ENCODE data around the gene PSMB2. TPM values are rescaled to one million over a fixed set of nuclear protein-coding genes. Genes with fewer than 3 reads are reported as not detected.

Gene PSMB2
- total and polyA plus RNA-seq, 7 donors, result 29.3 to 66.5 (median 32.1) TPM

DNA sequence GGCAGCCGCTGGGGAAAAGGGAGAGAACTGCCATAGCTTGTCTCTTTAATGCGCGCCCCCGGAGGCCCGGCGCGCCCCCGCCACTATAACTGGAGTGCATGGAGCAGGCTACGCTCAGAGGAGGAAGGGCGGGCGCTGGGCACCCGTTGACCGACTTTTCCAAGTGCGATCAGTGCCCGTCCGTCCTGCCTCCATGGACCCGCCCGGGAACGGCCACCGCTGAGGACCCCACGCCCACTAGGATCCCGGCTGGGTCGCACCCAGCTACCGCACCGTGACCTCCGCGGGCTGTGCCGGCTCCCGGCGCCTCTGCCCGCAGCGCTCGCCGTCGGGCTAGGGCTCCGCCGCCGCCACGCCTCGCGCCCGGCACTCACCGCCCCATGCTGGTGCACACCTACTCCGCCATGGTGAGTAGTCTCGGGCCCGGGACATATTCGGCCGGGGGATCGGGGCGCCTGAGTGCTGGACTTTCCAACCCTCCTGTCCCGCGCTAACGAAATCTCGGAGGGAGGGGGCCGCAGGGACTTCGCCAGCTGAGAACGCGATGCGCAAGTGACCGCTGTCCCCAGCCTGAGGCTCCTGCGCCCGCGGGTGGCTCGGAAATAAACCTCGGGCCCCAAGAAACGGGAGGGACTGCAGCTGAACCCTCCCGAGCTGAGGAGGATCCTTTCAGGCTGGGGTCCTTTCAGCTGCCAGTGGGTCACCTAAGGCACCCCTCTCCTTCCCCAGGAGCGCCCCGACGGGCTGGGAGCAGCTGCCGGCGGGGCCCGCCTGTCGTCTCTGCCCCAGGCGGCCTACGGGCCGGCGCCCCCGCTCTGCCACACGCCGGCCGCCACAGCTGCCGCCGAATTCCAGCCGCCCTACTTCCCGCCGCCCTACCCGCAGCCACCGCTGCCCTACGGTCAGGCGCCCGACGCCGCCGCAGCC, 67.9 kb downstream of the PSMB2 start, which contains the start of gene TFAP2E:
Gene TFAP2E (plus strand): TSS at position 117 of the 927 bp plus-strand sequence. CDS start 264 bp downstream, at position 381.
- no peaks in the 10 kb centered on the region for H3K9me3 ChIP-seq
- 8 to 25% methylated on average over 95 of the region's 95 CpGs for WGBS, 2 donors
- no peaks in the 10 kb centered on the region for H3K36me3 ChIP-seq
- peak in 1 of 4 donors; percentile 47 for TF ChIP-seq POLR2AphosphoS5 (IDR thresholded peaks at IDR 0.05)
- TF ChIP-seq, protein P1, sequence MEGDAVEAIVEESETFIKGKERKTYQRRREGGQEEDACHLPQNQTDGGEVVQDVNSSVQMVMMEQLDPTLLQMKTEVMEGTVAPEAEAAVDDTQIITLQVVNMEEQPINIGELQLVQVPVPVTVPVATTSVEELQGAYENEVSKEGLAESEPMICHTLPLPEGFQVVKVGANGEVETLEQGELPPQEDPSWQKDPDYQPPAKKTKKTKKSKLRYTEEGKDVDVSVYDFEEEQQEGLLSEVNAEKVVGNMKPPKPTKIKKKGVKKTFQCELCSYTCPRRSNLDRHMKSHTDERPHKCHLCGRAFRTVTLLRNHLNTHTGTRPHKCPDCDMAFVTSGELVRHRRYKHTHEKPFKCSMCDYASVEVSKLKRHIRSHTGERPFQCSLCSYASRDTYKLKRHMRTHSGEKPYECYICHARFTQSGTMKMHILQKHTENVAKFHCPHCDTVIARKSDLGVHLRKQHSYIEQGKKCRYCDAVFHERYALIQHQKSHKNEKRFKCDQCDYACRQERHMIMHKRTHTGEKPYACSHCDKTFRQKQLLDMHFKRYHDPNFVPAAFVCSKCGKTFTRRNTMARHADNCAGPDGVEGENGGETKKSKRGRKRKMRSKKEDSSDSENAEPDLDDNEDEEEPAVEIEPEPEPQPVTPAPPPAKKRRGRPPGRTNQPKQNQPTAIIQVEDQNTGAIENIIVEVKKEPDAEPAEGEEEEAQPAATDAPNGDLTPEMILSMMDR (IDR thresholded peaks at IDR 0.05), result no peak
- H3K4me3 ChIP-seq, result peak within 1 kb of the TSS; percentile 14 to 45 (median 32)
- peaks cover 37 to 90% (median 73%) of the 10 kb centered on the region in 3 donors for H3K27me3 ChIP-seq
- no peak for DNase-seq
- no peak within 1 kb of the TSS for H3K27ac ChIP-seq
- H3K4me1 ChIP-seq, result peaks cover 0 to 35% (median 32%) of the 10 kb centered on the region in 4 donors
- intact Hi-C loops (cut with DNase I), result no loop called here

DNA sequence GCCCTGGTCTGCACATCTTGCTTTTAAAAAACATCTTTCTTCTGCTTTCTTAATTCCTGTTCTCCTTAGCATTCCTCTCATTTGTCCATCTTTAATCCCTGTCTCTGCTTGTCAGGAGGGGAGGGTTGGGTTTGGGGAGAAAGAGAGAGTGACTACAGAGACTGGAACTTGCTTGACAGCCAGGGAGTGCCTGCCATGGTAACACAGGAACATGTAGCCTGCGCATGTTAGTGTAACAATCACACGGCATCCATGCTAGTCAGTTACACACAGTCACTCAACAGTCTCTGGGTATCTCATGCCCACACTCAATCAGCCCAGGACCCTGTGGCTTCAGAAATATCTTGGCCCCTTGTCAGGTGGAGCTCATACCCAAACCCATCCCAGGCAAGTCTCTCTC, 69.0 kb downstream of the PSMB2 start:
- Histone ChIP-seq H3K27me3 (peaks cover 35 to 78% (median 67%) of the 10 kb centered on the region in 3 donors), H3K36me3 (no peaks in the 10 kb centered on the region), H3K4me1 (peaks cover 0 to 24% (median 21%) of the 10 kb centered on the region in 4 donors), H3K4me3 (no peak overlapping the region), H3K9me3 (no peaks in the 10 kb centered on the region), H3K27ac (no peak overlapping the region)
- intact Hi-C loops (cut with DNase I), result no loop called here
- 61 to 85% methylated on average over 2 of the region's 2 CpGs for WGBS, 2 donors
- no peak for DNase-seq
- TF ChIP-seq, protein P1 (IDR thresholded peaks at IDR 0.05), result no peak
- TF ChIP-seq POLR2AphosphoS5 (IDR thresholded peaks at IDR 0.05) (no peak), EP300 (IDR thresholded peaks at IDR 0.05) (no peak), POLR2A (IDR thresholded peaks at IDR 0.05) (no peak)

DNA sequence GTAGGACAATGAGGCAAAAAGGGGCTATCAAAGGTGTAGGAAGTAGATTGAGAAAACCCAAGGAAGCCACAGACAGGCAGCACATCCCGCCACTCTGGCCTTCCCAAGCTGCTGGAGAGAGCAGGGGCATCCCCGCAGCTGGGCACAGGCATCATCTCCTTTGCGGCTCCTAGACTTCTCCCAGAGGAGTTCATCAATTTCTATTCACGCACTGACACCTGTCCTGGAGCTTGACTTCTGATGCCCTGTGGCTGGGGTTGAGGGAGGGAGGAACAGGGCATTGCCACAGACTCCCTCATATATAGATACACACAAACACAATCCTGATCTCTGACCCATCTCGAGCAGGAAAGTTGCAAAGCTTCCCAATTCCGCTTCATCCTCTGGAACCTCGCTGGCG, 70.1 kb downstream of the PSMB2 start:
- Histone ChIP-seq H3K9me3 (no peaks in the 10 kb centered on the region), H3K4me3 (no peak overlapping the region), H3K4me1 (peaks cover 0 to 13% (median 12%) of the 10 kb centered on the region in 4 donors), H3K27ac (no peak overlapping the region), H3K36me3 (no peaks in the 10 kb centered on the region), H3K27me3 (peaks cover 28 to 68% (median 56%) of the 10 kb centered on the region in 3 donors)
- DNase-seq, result no peak
- intact Hi-C loops (cut with DNase I), result no loop called here
- TF ChIP-seq POLR2A (IDR thresholded peaks at IDR 0.05) (no peak), EP300 (IDR thresholded peaks at IDR 0.05) (no peak), POLR2AphosphoS5 (IDR thresholded peaks at IDR 0.05) (no peak)
- TF ChIP-seq, protein P1 (IDR thresholded peaks at IDR 0.05), result no peak
- 90 to 92% methylated on average over 8 of the region's 8 CpGs for WGBS, 2 donors

DNA sequence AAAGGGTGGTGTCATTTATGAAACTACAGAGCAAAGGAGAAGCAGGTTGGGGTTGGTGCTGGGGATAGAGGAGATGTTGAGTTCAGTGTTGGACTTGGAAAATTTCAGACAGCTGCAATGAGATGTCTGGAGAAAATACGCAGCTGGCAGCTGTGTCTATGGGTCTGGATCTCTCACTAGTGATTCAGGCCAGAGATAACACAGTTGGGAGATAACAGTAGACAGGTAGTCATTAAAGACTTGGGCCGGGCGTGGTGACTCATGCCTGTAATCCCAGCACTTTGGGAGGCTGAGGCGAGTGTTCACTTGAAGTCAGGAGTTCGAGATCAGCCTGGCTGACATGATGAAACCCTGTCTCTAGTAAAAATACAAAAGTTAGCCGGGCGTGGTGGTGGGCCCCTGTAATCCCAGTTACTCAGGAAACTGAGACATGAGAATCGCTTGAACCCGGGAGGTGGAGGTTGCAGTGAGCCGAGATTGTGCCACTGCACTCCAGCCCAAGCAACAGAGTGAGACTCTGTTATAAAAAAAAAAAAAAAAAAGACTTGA, 70.7 kb downstream of the PSMB2 start:
- H3K27ac ChIP-seq, result no peak overlapping the region
- peaks cover 28 to 62% (median 51%) of the 10 kb centered on the region in 3 donors for H3K27me3 ChIP-seq
- intact Hi-C loops (cut with DNase I), result no loop called here
- H3K4me1 ChIP-seq, result peaks cover 0 to 13% (median 12%) of the 10 kb centered on the region in 4 donors
- no peak overlapping the region for H3K4me3 ChIP-seq
- H3K9me3 ChIP-seq, result no peaks in the 10 kb centered on the region
- DNase-seq, result no peak
- WGBS, 2 donors, result 65 to 85% methylated on average over 10 of the region's 10 CpGs
- H3K36me3 ChIP-seq, result peaks cover 0 to 4% (median 0%) of the 10 kb centered on the region in 4 donors
- TF ChIP-seq, protein P1 (IDR thresholded peaks at IDR 0.05), result no peak
- no peak for TF ChIP-seq POLR2AphosphoS5 (IDR thresholded peaks at IDR 0.05)
- no peak for TF ChIP-seq EP300 (IDR thresholded peaks at IDR 0.05)
- no peak for TF ChIP-seq POLR2A (IDR thresholded peaks at IDR 0.05)

All from sigmoid colon (tissue), 7 donors.